HG03060 (cell line): ENCODE results near the gene C12orf75.
"Not testable (repeated sequence)": the region's sequence is repeated elsewhere in the genome, so short reads cannot be mapped to it uniquely, and the experiment has no call there.

Experiments used
- ATAC-seq: cut with Tn5 transposase; IDR thresholded peaks from one replicate; pipeline ENCODE4 v1.9.1; 2021; ENCODE audit warnings: low read depth, moderate number of reproducible peaks; ENCODE audit not compliant: unreplicated experiment

The C12orf75 gene

DNA sequence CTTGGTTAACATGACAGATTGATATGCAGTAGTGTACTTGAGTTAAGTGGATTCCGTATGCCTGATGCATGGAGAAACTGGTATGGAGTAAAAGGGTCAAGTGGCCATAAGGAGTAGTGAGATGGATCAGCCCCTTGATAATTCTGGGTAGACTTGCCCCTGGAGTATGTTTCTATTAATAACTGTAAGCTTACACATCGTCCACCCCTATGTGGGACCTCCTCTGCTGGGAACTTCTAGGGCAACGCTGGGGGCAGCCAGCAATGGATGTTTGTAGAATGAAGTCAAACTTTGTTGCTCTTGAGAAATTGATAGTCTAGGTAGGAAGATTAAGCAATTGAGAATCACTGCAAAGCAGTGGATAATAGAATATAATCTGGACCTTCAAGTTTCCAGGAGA is 3.5 kb downstream of the C12orf75 start:
- ATAC-seq: no peak

DNA sequence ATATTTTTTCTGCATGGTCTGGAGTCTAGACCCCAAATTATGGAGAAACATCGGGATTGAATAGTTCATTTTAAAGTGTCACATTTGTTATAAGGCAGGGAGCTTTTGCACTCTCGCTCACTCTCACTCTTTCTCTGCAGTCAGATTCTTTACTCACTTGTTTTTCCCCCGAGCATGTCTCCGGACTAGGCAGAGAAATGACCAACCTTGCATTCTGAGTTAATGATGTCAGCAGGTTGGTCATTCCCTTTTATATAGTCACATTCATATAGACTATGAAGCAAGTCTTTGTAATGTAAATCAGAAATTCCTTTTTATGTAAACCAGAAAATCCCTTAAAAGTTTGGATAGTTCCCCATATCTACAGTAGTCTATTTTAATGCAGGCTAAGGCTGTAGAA is 4.1 kb downstream of the C12orf75 start:
- no peak for ATAC-seq

DNA sequence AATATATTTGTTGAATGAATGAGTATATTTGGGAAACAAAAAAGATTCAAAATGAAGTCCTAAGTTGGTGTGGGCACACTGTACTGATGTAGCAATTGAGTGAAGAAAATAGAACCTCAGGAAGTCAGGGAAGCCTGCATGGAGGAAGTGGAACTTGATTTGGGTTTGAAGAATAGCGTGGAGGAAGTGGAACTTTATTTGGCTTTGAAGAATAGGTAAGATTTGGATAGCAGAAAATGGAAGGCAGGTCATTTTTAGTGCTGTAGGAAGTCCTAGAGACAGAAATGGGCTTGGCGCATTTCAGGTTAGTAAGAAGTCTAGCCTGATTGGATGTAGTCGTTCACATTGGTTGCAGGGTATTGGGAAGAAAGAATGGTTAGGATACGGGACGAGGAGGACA is 5.4 kb downstream of the C12orf75 start:
- ATAC-seq: no peak

DNA sequence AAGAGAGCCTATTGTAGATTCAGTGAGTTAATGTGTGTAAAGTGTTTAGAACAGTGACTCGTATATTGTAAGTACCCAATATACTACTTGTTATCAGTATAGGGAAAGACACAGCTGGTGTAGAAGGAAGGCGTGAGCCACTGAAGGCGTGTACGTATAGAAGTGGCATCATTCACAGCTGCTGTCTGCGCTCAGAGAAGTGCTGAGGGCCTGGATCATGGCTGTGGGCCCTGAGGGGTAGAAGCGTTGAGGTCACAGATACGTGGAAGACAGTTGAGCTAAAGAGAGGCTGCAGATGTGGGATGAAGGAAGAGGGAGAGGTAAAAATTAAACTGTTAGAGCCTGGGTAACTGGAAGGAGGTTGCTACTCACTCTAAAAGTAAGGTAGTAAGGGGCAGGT is 5.9 kb downstream of the C12orf75 start:
- ATAC-seq: no peak

DNA sequence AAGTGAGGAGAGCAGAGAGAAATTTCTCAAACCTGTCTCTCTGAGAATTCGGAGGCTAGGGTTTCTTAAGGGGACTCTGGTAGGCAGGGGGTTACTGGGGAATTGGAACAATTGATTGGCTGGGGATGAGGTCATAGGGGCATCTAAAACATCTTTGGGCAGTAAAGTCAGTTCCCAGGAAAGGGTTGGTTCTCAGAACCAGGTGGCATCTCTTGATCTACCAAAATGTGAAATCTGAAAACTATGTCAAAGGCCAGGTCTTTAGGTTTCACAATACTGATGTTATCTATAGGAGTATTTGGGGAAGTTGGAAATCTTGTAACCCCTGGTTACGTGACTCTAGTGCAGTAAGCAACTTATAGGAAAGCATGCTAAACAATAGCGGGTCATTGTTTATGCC is 6.9 kb downstream of the C12orf75 start:
- ATAC-seq: no peak

DNA sequence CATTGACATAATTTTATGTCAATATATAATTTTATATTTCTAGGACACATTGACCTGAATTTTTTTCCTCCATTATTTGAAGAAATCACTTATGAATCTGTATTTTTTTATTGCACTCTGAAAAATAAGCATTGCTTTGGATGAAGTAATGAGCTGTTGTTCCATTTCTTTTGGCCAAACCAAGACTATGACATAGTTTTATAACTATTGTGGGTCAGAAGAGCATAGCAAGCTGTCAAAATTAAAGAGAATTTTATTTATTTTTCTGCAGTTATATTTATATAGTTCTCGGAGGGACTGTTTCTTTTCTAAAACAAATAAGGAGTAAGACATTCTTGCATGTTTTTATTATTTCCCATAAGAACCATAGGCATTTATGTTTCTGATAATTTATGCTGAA is 8.5 kb downstream of the C12orf75 start:
- no peak for ATAC-seq

DNA sequence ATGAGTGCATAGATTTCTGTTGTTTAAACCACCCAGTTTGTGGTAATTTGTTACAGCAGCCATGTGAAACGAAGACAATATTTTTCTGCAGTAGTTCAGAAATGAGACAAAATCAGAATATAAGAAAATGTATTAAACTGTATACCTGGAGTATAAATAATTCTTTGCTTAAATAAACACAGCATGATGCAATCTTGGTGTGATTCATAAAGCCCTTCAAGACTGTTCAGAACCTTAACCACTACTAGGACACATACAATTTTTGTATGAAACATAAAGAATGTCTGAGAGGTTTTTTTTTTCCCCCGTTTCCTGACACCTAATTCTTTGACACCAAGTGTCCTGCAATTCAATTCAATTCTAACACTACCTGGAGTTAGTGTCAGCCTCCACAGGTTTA is 10.5 kb downstream of the C12orf75 start:
- ATAC-seq: no peak

DNA sequence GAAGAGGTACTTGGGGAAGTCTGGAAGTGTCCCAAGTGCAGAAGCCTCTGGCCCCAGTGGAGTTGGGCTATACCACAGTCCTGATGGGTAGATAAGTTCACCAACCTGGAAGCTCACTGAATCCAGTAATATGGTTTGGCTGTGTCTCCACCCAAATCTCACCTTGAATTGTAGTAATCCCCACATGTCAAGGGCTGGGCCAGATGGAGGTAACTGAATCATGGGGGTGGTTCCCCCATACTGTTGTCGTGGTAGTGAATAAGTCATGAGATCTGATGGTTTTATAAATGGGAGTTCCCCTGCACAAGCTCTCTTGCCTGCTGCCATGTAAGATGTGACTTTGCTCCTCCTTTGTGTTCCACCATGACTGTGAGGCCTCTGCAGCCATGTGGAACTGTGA is 11.1 kb downstream of the C12orf75 start:
- not testable (repeated sequence) for ATAC-seq

DNA sequence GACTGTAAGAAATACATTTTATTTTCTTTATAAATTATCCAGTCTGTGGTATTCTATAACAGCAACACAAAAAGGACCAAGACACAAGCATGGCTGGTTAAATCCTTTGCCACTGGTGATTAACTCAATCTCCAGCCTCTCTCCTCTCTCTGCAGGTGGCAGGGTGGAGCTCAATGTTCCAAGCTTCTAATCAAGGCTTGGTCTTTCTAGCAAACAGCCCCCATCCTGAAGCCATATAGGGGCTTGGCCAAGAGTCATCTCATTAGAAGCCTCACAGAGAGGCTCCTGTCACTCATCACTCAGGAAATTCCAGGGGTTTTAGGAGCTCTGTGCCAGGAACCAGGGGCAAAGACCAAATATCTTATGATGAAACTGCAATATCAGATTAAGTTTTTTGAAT is 12.0 kb downstream of the C12orf75 start:
- no peak for ATAC-seq

DNA sequence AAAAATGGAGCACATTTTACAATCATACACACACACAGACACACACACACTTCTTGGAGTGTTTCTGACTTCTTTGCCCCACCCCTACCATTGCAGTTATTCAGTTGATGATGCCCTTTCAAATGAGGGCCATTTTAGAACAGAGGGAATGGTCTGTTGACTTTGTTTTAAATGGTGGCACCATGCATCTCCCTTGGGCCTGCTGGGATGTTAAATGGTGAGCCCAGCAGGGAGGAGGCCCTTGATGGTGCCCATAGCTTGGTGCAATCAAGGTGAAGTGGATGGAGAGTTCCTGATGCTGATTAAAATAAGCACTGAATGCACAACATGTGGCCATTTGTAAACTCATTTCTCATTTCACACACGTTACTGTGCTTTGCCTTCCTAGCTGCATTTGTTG is 13.3 kb downstream of the C12orf75 start:
- ATAC-seq: no peak

DNA sequence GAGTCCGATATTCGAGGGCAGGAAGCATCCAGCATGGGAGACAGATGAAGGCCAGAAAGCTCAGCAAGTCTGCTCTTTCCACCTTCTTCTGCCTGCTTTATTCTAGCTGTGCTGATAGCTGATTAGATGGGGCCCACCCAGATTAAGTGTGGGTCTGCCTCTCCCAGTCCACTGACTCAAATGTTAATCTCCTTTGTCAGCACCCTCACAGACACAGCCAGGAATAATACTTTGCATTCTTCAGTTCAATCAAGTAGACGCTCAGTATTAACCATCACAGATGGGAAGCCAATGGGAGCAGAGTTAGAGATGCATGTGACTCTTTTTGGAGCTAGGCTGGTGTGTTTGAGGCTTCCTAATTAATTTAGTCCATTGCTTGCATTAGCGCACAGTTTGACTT is 17.0 kb downstream of the C12orf75 start:
- ATAC-seq: no peak

DNA sequence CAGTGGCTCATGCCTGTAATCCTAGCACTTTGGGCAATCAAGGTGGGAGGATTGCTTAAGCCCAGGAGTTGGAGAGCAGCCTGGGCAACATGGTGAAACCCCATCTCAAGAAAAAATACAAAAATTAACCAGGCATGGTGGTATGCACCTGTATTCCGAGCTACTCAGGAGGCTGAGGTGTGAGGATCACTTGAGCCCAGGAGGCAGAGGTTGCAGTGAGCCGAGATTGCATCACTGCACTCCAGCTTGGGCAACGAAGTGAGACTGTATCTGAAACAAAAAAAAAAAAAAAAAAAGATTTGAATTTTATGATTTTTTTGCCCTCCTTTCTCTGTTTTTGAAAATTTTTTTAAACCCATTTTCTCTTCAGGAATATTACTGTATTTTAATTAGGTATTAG is 17.7 kb downstream of the C12orf75 start:
- no peak for ATAC-seq

DNA sequence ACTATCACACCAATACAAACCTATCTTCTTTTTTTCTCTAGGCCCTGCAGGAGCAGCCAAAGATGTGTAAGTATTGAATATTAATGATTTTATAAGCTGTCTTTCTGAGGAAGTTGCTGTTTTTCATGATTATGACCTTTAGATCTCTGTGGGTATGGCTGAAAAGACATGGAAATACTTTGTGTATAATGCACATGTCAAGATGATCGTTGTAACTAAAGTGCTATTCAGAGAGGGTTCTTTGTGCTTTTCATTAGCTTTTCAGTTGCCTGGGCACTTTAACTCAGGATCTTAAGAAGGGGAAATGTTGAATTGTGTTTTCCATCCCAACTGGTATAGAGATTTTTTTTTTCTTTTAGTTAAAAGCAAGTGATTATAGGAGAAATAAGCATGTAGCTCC is 18.1 kb downstream of the C12orf75 start:
- ATAC-seq: no peak

DNA sequence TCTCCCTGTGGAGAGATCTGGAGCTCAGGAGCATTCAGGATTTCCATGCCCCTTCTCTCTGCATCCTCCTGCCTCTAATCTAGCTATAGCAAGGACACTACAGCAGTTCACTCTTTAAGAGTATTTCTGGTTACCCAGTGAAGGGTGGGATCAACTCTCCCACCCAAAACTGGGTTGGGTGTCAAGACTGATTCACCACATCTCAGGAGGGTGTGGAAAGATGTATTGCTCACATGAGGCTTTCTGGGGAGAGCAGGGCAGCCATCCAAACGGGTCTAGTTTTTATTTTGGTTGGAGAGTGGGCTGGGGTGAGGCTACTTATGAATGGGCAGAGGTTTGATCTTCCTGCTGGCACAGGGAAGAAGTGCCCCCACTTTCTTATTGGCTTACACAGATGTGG is 18.6 kb downstream of the C12orf75 start:
- no peak for ATAC-seq

DNA sequence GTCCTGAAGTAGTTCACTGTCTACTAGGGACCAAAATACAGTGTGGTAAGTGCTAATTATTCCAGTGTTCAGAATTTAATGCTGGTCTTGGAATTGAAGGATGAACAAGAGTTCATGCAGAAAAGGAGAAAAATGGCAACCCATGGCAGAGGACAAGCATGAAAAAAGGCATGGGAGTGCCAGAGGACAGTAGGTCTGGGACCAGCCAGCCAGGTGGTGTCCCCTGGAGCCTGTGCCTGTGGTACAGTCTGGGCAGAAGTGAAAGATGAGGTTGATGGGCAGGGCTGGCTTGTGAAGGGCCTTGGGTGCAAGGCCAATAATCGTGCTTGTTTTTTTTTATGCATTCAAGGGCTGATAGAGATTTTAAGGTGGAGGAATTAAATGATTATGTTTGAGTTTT is 21.0 kb downstream of the C12orf75 start:
- no peak for ATAC-seq

DNA sequence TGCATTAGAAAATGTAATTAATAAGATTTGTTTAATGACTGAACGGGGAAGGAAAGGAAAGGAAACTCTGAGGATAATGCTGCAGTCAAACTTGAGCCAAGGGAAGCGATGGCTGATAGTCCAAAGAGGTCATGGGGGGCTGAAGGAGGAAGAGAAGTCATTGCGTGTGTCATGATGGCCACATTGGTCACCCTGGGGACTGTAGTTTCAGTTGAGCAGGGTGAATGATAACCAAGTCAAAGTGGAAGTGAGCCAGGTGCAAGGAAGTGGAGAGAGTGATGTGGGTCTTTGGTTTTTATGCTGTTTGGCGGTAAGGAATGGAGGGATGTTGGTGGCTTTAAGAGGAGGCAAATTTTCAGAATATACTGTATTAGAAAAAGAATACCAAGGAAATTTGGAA is 21.6 kb downstream of the C12orf75 start:
- peak; percentile 69 for ATAC-seq

DNA sequence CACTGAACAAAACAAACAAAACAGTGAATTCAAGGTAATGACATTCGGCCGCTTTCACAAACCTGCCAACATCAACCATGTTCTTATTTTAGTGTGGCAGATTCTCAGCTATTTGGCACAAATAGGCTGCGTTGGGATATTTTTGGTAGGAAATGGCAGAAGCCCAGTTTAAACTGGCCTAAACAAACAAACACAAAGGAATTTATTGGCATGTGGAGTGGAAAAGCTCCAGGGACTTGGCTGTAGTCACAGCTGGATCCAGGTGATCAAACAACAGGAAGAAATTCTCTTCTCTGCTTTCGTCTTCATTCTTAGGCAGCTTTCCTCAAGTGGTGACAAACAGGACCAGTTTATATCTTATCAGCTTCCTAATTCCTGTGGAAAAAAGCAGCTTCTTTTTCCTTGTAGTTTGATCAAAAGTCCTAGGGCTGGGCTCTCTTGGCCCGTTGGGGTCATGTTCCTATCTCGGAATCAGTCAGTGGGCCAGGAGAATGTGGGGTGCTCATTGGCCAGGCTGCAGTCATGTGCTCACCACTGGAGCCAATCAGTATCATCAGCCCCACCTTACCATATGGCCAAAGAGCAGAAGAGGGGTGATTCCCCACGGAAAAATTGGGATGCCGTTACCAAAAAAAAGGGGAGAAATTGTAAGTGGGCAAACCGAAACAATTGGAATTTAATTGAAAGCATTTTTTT is 22.6 kb downstream of the C12orf75 start:
- no peak for ATAC-seq

DNA sequence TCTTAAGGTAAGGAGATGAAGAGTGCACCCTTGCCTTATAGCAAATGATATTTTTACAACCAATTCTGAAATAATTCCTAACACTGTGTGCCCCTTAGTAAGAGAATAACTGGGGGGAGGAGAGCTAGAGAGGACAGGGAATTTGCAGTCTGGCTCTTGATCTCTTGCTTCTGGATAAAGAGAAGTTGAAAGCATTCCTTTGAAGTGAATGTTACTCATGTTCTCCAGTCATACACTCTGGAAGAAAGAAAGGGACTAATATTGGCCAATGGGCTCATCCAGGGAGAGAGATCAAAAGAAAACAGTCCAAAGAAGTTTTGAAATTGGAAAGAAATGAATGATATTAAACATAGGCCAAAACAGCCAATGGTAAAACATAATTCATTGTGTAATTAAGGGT is 25.3 kb downstream of the C12orf75 start:
- ATAC-seq: no peak

DNA sequence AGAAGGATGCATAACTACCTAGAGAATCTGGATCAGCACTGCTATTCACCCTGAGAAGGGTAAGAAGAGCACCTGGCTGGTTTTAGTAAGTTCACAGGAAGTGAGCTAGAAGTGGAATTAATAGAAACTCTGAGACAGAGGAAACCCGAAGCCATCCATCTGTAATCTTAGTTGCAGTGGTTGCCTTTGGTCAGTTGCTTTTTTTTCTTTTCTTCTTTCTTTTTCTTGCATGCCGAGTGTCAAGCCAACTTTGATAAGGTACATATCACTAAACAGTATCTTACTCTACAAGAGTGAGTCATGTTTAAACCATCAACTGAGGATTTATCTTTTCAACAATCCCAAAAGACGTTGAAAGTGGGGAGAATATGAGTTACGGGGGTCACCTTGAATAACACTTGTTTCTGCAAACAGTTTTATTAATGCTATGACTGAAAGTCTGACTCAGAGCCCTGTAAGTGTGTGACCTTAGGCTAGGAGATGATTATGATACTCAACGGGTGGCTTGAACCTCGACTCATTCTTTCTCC is 26.7 kb downstream of the C12orf75 start:
- no peak for ATAC-seq

DNA sequence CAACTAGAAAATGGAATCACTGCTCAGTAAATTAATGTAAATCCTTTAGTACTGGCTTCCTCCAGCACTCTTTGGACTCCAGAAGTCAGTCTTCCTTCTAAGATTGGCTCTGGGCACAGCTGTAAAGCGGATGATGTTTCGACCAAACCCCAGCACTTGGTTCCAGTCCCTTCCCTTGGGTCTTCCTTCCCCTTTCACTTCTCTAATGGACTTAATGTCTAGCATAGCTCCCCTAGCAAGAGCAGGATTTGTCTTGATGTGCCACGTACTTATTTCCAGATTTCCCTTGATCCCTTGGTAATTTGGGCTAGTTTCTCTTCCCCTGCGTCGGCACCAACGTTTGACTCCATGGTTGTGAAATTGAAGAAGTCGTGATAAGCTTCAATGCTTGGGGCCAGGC is 28.3 kb downstream of the C12orf75 start:
- ATAC-seq: no peak

DNA sequence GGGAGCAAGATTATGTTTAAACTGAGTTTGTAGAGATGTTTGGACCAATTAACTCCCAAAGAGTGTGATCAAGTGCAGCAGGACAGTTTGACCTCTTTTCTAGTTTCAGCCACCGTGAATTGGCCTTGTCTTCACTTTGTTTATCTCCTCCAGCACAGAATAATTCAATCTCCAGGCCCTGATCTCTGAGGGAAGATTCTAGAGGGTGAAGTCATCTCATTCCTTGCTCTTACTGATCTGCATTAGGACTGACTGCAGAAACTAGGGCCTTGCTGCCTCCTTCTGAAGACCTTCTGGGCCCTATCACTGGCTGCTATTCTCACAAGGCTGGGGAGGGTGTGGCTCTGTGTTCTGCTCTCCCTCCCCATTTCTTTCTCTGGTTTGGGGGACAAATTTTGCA is 29.4 kb downstream of the C12orf75 start:
- no peak for ATAC-seq

DNA sequence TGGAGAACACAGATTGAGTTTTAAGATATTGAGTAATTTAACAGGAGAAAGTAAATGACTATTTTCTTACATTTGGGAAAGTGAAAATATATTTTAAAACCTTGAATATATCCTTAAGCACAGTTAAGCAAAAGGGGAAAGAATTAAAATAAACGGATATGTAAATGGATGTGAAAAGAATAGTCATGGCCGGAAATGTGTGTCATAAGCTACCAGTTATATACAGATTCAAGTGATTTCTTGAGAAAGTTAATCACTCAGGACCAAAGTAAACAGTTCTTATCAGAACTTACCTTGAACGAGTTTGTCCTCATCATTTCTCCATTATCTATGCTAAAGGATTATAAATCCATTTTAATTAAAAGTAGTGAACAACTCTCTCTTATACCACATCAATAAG is 33.4 kb downstream of the C12orf75 start:
- no peak for ATAC-seq

DNA sequence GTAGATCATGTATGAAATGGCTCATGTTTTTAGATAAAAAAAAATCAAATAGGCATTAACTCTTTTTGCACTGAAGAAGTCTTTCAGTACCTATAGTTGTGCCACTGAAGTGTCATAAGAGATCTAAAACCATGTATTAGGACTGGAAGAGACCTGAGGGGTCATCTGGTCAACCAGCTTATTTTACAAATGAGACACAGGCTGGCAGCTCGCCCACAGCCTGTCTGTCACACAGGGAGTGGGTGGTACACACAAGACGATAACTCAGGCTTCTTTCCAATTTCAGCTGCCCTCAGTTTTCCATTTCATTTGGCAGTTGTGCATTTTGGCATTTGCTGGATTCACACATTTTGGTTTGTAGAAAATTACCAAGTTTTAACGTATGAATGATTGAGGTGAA is 34.7 kb downstream of the C12orf75 start:
- no peak for ATAC-seq
